SK-N-SH (cell line): Measurements from ENCODE around the gene MYMK. TPM values are rescaled to one million over a fixed set of nuclear protein-coding genes. Genes with fewer than 3 reads are reported as not detected.

Experiments
- CTCF ChIA-PET: fragments of 300-600, 350-600 bp; formaldehyde crosslinking; extraction: SDS; loops from one replicate; lab custom pipeline; 2021; lab: Yijun Ruan, JAX
- POLR2A ChIA-PET: fragments of 350-600 bp; sonication (Branson Sonifier 250); formaldehyde crosslinking; extraction: SDS; loops from one replicate; lab custom pipeline; 2020; ENCODE audit warnings: antibody characterized with exemption, inconsistent platforms; lab: Yijun Ruan, JAX
- DNase-seq: peaks from one replicate; pipeline ENCODE4 v3.0.0; 2012
- H2AFZ ChIP-seq: fragments of 200-600 bp; sonication (generic); 2 replicates; pipeline ENCODE4 v1.8.1; 2016; ENCODE audit warnings: antibody characterized with exemption, mild to moderate bottlenecking, low read depth
- H3F3A ChIP-seq: fragments of 200-600 bp; sonication (generic); replicated peaks from 2 replicates; pipeline ENCODE3; 2016; ENCODE audit warnings: antibody characterized with exemption, mild to moderate bottlenecking; ENCODE audit not compliant: insufficient read depth
- H3K27ac ChIP-seq, 2 experiments: fragments of 200-500 bp in 1 of 2; fragments of 200-600 bp in 1 of 2; sonication (Bioruptor generic) in 1 of 2; sonication (generic), shearing (Covaris generic) in 1 of 2; 2 replicates each; pipeline versions ENCODE4 v1.5.1 to v1.6.1; 2014 to 2016; ENCODE audit warnings: low read depth in 2 of 2, inconsistent platforms in 1 of 2, low read length in 1 of 2, mild to moderate bottlenecking in 1 of 2, mixed read lengths in 1 of 2
- H3K27me3 ChIP-seq: fragments of 200-600 bp; sonication (generic), shearing (Covaris generic); 2 replicates; pipeline ENCODE4 v1.6.1; 2016; ENCODE audit warnings: mixed run types; ENCODE audit not compliant: insufficient read depth
- H3K36me3 ChIP-seq, 2 experiments: fragments of 200-500 bp in 1 of 2; fragments of 200-600 bp in 1 of 2; sonication (Bioruptor generic) in 1 of 2; sonication (generic) in 1 of 2; replicated peaks in 1 of 2; 2 replicates each; pipeline versions ENCODE3 to v1.5.1; 2014 to 2016; ENCODE audit warnings: low read length in 1 of 2, mild to moderate bottlenecking in 1 of 2; ENCODE audit not compliant: insufficient read depth in 2 of 2, control insufficient read depth in 1 of 2
- H3K4me1 ChIP-seq, 2 experiments: fragments of 200-500 bp in 1 of 2; fragments of 200-600 bp in 1 of 2; sonication (Bioruptor generic) in 1 of 2; sonication (generic), shearing (Covaris generic) in 1 of 2; 2 replicates each; pipeline versions ENCODE4 v1.5.1 to v1.6.1; 2014 to 2016; ENCODE audit warnings: low read depth in 1 of 2, low read length in 1 of 2, mixed run types in 1 of 2; ENCODE audit not compliant: insufficient read depth in 2 of 2, control insufficient read depth in 1 of 2
- H3K4me2 ChIP-seq: fragments of 200-600 bp; sonication (generic), shearing (Covaris generic); 2 replicates; pipeline ENCODE4 v1.6.1; 2017; ENCODE audit warnings: mixed run types
- H3K4me3 ChIP-seq, 2 experiments: fragments of 200-500 bp in 1 of 2; fragments of 200-600 bp in 1 of 2; sonication (Bioruptor generic) in 1 of 2; sonication (generic), shearing (Covaris generic) in 1 of 2; 2 replicates each; pipeline versions ENCODE4 v1.5.1 to v1.8.1; 2014 to 2016; ENCODE audit warnings: low read depth in 2 of 2, inconsistent platforms in 1 of 2, low read length in 1 of 2, mild to moderate bottlenecking in 1 of 2, mixed read lengths in 1 of 2, moderate library complexity in 1 of 2
- H3K79me2 ChIP-seq: fragments of 200-600 bp; sonication (generic); 2 replicates; pipeline ENCODE4 v1.8.1; 2017; ENCODE audit warnings: mild to moderate bottlenecking; ENCODE audit not compliant: insufficient read depth
- H3K9ac ChIP-seq: fragments of 200-600 bp; sonication (generic); 2 replicates; pipeline ENCODE4 v1.6.1; 2017; ENCODE audit warnings: mixed run types
- H3K9me2 ChIP-seq: fragments of 200-600 bp; sonication (generic); 2 replicates; pipeline ENCODE4 v1.6.1; 2017; ENCODE audit warnings: mixed run types
- H3K9me3 ChIP-seq: fragments of 200-600 bp; sonication (generic); 2 replicates; pipeline ENCODE4 v1.6.1; 2017; ENCODE audit warnings: mixed run types, mild to moderate bottlenecking, moderate library complexity
- H4K20me1 ChIP-seq: fragments of 200-600 bp; sonication (generic); 2 replicates; pipeline ENCODE4 v1.6.1; 2017; ENCODE audit warnings: mild to moderate bottlenecking, mixed run types; ENCODE audit not compliant: insufficient read depth
- CHD2 ChIP-seq: fragments of 150-350 bp; IDR thresholded peaks from 2 replicates; pipeline ENCODE4 v1.6.1; 2018; ENCODE audit warnings: low read length; ENCODE audit not compliant: partially characterized antibody
- ELF1 ChIP-seq: IDR thresholded peaks from 2 replicates; pipeline ENCODE4 v1.4.0; 2012
- EZH2phosphoT487 ChIP-seq: fragments of 200-600 bp; sonication (generic); IDR thresholded peaks from 2 replicates; pipeline ENCODE4 v1.6.1; 2017; ENCODE audit warnings: low read depth, mixed run types, mild to moderate bottlenecking, antibody characterized with exemption, moderate library complexity, borderline replicate concordance
- FOXJ3 ChIP-seq: sonication (generic); formaldehyde crosslinking; IDR thresholded peaks from 2 replicates; pipeline ENCODE4 v1.5.1; 2020; ENCODE audit warnings: mild to moderate bottlenecking, missing genetic modification reagents
- GABPA ChIP-seq: IDR thresholded peaks from 2 replicates; pipeline ENCODE4 v1.4.0; 2012; ENCODE audit warnings: low read depth, mild to moderate bottlenecking
- GATA2 ChIP-seq: sonication (generic); formaldehyde crosslinking; IDR thresholded peaks from 2 replicates; pipeline ENCODE4 v1.5.0; 2020; ENCODE audit warnings: mild to moderate bottlenecking, missing genetic modification reagents
- JUND ChIP-seq: IDR thresholded peaks from 2 replicates; pipeline ENCODE4 v1.4.0; 2012
- NRF1 ChIP-seq: IDR thresholded peaks from 2 replicates; pipeline ENCODE4 v1.6.1; 2012; ENCODE audit warnings: low read depth, mild to moderate bottlenecking, low read length
- PBX3 ChIP-seq: IDR thresholded peaks from 2 replicates; pipeline ENCODE4; 2012
- REST ChIP-seq: IDR thresholded peaks from 2 replicates; pipeline ENCODE4 v1.6.1; 2012; ENCODE audit warnings: mild to moderate bottlenecking, low read depth, low read length, moderate library complexity
- RFX5 ChIP-seq: IDR thresholded peaks from 2 replicates; pipeline ENCODE4 v1.6.1; 2012; ENCODE audit warnings: mild to moderate bottlenecking, improper control_type of control experiment, low read length
- RXRA ChIP-seq: IDR thresholded peaks from 2 replicates; pipeline ENCODE4 v1.4.0; 2012; ENCODE audit warnings: low read depth, mild to moderate bottlenecking, borderline replicate concordance
- SIN3A ChIP-seq: IDR thresholded peaks from 2 replicates; pipeline ENCODE4 v1.6.1; 2012; ENCODE audit warnings: low read depth, mild to moderate bottlenecking, low read length, moderate library complexity, borderline replicate concordance
- TAF1 ChIP-seq: IDR thresholded peaks from 2 replicates; pipeline ENCODE4 v1.6.1; 2012; ENCODE audit warnings: low read depth, mild to moderate bottlenecking, low read length, moderate library complexity, borderline replicate concordance
- TEAD4 ChIP-seq: IDR thresholded peaks from 2 replicates; pipeline ENCODE4 v1.4.0; 2012; ENCODE audit warnings: mild to moderate bottlenecking, borderline replicate concordance; ENCODE audit not compliant: insufficient read depth
- ZBTB33 ChIP-seq: IDR thresholded peaks from 2 replicates; pipeline ENCODE4 v1.4.0; 2012; ENCODE audit warnings: low read depth, borderline replicate concordance
- WGBS: methylation state at CpG from one replicate; pipeline ENCODE4 v1.1.6; 2017; ENCODE audit warnings: low lambda C conversion rate; 5-methylcytosine and 5-hydroxymethylcytosine counted together
- polyA plus RNA-seq, 3 experiments: library from polyadenylated mRNA; depleted of rRNA; stranded (reverse); fragments of >200 nt; gene quantifications; 2 replicates each; pipeline ENCODE4 v1.2.3, GENCODE V29; 2012

The MYMK gene
- polyA plus RNA-seq, 1 of the 3 experiments (the other 2 are of a cell fraction), result not detected

- Histone ChIP-seq H3K27me3 (no peaks in the 10 kb centered on the region), H2AFZ (no peak overlapping the region), H3K27ac (no peak overlapping the region; a peak in 1 of 4 replicates), H3K79me2 (0 out of 2 replicates have a peak, but pooled peaks cover under 1% of the 10 kb centered on the region), H3K4me2 (no peak overlapping the region), H4K20me1 (no peaks in the 10 kb centered on the region), H3K4me3 (no peak overlapping the region), H3K9ac (no peak overlapping the region), H3F3A (no peaks in the 10 kb centered on the region), H3K36me3 (peaks cover 0 to 23% of the 10 kb centered on the region in 2 experiments), H3K9me2 (no peaks in the 10 kb centered on the region), H3K4me1 (peaks cover 0 to 15% of the 10 kb centered on the region in 2 experiments; a peak in 1 of 4 replicates), H3K9me3 (no peaks in the 10 kb centered on the region)
- TF ChIP-seq FOXJ3 (CRISPR knock-in tag), result no peak
- no peak for TF ChIP-seq RXRA
- TF ChIP-seq PBX3, result no peak
- no peak for TF ChIP-seq CHD2
- TF ChIP-seq TAF1, result no peak
- TF ChIP-seq EZH2phosphoT487, result no peak
- TF ChIP-seq RFX5, result no peak
- TF ChIP-seq GABPA, result no peak
- TF ChIP-seq SIN3A, result no peak
- TF ChIP-seq GATA2 (CRISPR knock-in tag), result no peak
- no peak for TF ChIP-seq ELF1
- TF ChIP-seq ZBTB33, result no peak
- TF ChIP-seq NRF1, result no peak
- WGBS, result 89% methylated on average over 9 of the region's 19 CpGs
- POLR2A ChIA-PET, result no interaction called here
- CTCF ChIA-PET, result no interaction called here
- no peak for DNase-seq
Observed at GRCh38 chr9:133472753-133473378, 51.9 kb downstream of the MYMK start.

GRCh38 chr9:133472277-133472645 is 52.5 kb downstream of the MYMK start:
- Histone ChIP-seq H3K9ac (no peak overlapping the region), H2AFZ (no peak overlapping the region), H3F3A (no peaks in the 10 kb centered on the region), H3K27me3 (no peaks in the 10 kb centered on the region), H3K4me3 (no peak overlapping the region)
- POLR2A ChIA-PET, result no interaction called here
- no peak for TF ChIP-seq RXRA
- no peak for TF ChIP-seq REST
- no peak for TF ChIP-seq NRF1
- no peak for TF ChIP-seq RFX5
- no peak for TF ChIP-seq JUND
- TF ChIP-seq TEAD4, result no peak
- TF ChIP-seq, all 33 proteins: peak for 0
- Histone ChIP-seq H3K79me2 (no peaks in the 10 kb centered on the region), H3K4me1 (peaks cover 0 to 10% of the 10 kb centered on the region in 2 experiments; a peak in 1 of 4 replicates), H3K9me2 (no peaks in the 10 kb centered on the region), H3K4me2 (no peak overlapping the region), H3K27ac (no peak overlapping the region; a peak in 1 of 4 replicates), H4K20me1 (no peaks in the 10 kb centered on the region), H3K36me3 (peaks cover 0 to 23% of the 10 kb centered on the region in 2 experiments), H3K9me3 (no peaks in the 10 kb centered on the region)
- DNase-seq, result no peak
- WGBS, result 80% methylated on average over 4 of the region's 11 CpGs
- CTCF ChIA-PET, result no interaction called here
